Ishikawa (cell line): ENCODE measurements around the gene MAPK1.

Experiments used
- EGR1 ChIP-seq: IDR thresholded peaks from 2 replicates; pipeline ENCODE4 v1.6.1; 2012
- EP300 ChIP-seq: IDR thresholded peaks from 2 replicates; pipeline ENCODE4 v1.6.1; 2012; ENCODE audit warnings: borderline replicate concordance
- MAX ChIP-seq: IDR thresholded peaks from 2 replicates; pipeline ENCODE4 v1.6.1; 2012
- TAF1 ChIP-seq: IDR thresholded peaks from 2 replicates; pipeline ENCODE4 v1.6.1; 2012; ENCODE audit warnings: low read depth, mild to moderate bottlenecking

GRCh38 chr22:21857481-21857914, 9.9 kb downstream of the MAPK1 start:
- TF ChIP-seq EP300 (no peak), MAX (no peak), EGR1 (no peak), TAF1 (no peak)
